SU-DHL-6 (cell line): ENCODE results near the gene NEK11.

ENCODE experiments used
- H2AFZ ChIP-seq: fragments of 200-600 bp; sonication (generic); 2 replicates; pipeline ENCODE4 v1.6.1; 2014; ENCODE audit warnings: low read depth, mild to moderate bottlenecking, moderate library complexity, mixed read lengths, antibody characterized with exemption, low read length; ENCODE audit not compliant: severe bottlenecking
- H3F3A ChIP-seq: fragments of 200-600 bp; shearing (Covaris generic); 2 replicates; pipeline ENCODE4 v1.6.0; 2016; ENCODE audit warnings: antibody characterized with exemption, mild to moderate bottlenecking; ENCODE audit not compliant: insufficient read depth
- H3K27ac ChIP-seq: fragments of 200-600 bp; sonication (generic); 2 replicates; pipeline ENCODE4 v1.5.1; 2016; ENCODE audit warnings: low read depth, mild to moderate bottlenecking, low read length, moderate library complexity, mixed read lengths
- H3K27me3 ChIP-seq: fragments of 200-600 bp; sonication (generic), shearing (Covaris generic); 2 replicates; pipeline ENCODE4 v1.6.0; 2014; ENCODE audit warnings: mild to moderate bottlenecking, low read length
- H3K36me3 ChIP-seq: fragments of 200-600 bp; sonication (generic); 2 replicates; pipeline ENCODE4 v1.6.1; 2014; ENCODE audit warnings: mild to moderate bottlenecking, low read length, mixed read lengths
- H3K4me2 ChIP-seq: fragments of 300-600, 200-600 bp; shearing (Covaris generic), sonication (generic); 2 replicates; pipeline ENCODE4 v1.6.0; 2014; ENCODE audit warnings: low read length, low read depth, mild to moderate bottlenecking; ENCODE audit not compliant: poor library complexity, severe bottlenecking
- H3K4me3 ChIP-seq: fragments of 200-600 bp; sonication (generic); 2 replicates; pipeline ENCODE4 v1.5.1; 2014; ENCODE audit warnings: antibody characterized with exemption, low read length, mild to moderate bottlenecking, mixed read lengths; ENCODE audit not compliant: insufficient read depth, poor library complexity, severe bottlenecking
- H3K79me2 ChIP-seq: fragments of 200-600 bp; sonication (generic); 2 replicates; pipeline ENCODE4 v1.6.1; 2014; ENCODE audit warnings: mild to moderate bottlenecking, low read length, moderate library complexity; ENCODE audit not compliant: insufficient read depth
- H3K9ac ChIP-seq: fragments of 200-600 bp; sonication (generic); 2 replicates; pipeline ENCODE4 v1.7.0; 2014; ENCODE audit warnings: mild to moderate bottlenecking, low read length
- H3K9me2 ChIP-seq: fragments of 200-600 bp; sonication (generic); replicated peaks from 2 replicates; pipeline ENCODE4 v1.6.1; 2014; ENCODE audit warnings: low read length; ENCODE audit not compliant: insufficient read depth
- H3K9me3 ChIP-seq: fragments of 200-600 bp; sonication (generic); 2 replicates; pipeline ENCODE4 v1.6.1; 2014; ENCODE audit warnings: low read length, mixed read lengths; ENCODE audit not compliant: insufficient read depth
- H4K20me1 ChIP-seq: fragments of 200-600 bp; sonication (generic); 2 replicates; pipeline ENCODE4 v1.6.1; 2014; ENCODE audit warnings: low read depth, mild to moderate bottlenecking, antibody characterized with exemption, low read length, moderate library complexity, mixed read lengths
- CTCF ChIP-seq: fragments of 200-600 bp; sonication (generic); IDR thresholded peaks from one replicate; pipeline ENCODE4 v1.5.1; 2017; ENCODE audit warnings: antibody characterized with exemption, mild to moderate bottlenecking, low read length, moderate library complexity; ENCODE audit not compliant: insufficient read depth, poor library complexity, severe bottlenecking
- EZH2phosphoT487 ChIP-seq: fragments of 200-600 bp; sonication (generic), shearing (Covaris generic); conservative IDR thresholded peaks from 2 replicates; pipeline ENCODE4 v1.6.1; 2018; ENCODE audit warnings: mild to moderate bottlenecking, antibody characterized with exemption, low read length, moderate library complexity, mixed read lengths

Gene NEK11

DNA sequence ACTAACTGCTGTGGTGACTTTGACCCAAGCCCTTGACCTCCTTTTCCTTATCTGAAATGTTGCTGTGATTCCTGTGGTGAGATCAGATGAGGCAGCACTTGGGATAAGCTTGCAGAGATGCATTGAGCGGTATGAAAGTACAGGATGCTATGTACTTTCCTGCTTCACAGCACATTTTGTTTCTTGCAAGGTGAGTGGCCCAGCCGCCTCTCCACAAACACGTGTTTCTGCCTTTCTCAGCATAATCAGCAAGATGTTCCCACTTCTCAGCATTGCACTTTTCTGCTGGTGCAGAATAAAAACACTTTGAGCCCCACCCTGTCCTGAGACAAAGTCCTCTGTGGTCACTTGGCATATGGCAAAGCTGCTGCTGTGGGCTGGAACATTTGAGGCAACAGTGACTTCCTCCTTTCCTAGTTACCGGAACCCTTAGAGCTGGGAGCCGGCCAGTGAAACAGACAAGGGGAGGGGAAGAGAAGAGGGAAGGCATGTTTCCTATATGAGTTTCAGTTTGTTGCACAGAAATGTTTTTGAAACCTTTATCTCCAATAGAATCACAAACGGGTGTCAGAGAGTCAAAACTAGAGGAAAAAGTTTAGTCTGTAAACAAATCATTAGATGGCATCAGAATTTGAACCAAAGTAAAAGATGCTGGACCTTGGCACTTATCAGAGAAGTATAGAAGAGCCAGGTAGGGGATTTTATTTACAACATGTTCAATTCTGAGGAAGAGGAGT is 359.9 kb downstream of the NEK11 start:
- H3K9me2 ChIP-seq = no peaks in the 10 kb centered on the region
- no peaks in the 10 kb centered on the region for H3K79me2 ChIP-seq
- no peak overlapping the region for H2AFZ ChIP-seq
- no peaks in the 10 kb centered on the region for H3K9me3 ChIP-seq
- no peak overlapping the region for H3K4me2 ChIP-seq
- TF ChIP-seq EZH2phosphoT487 = no peak
- TF ChIP-seq CTCF = no peak
- no peaks in the 10 kb centered on the region for H3F3A ChIP-seq
- no peaks in the 10 kb centered on the region; the same call in 1 of the 2 replicates for H3K27me3 ChIP-seq
- H3K9ac ChIP-seq = no peak overlapping the region
- no peak overlapping the region for H3K27ac ChIP-seq
- no peak overlapping the region for H3K4me3 ChIP-seq
- no peaks in the 10 kb centered on the region for H3K36me3 ChIP-seq
- no peaks in the 10 kb centered on the region for H4K20me1 ChIP-seq

- Histone ChIP-seq H3K4me2 (no peak overlapping the region), H3K27me3 (no peaks in the 10 kb centered on the region; the same call in 1 of the 2 replicates), H3K27ac (no peak overlapping the region), H3K9ac (no peak overlapping the region), H3K79me2 (no peaks in the 10 kb centered on the region), H3K4me3 (no peak overlapping the region), H2AFZ (no peak overlapping the region), H3K9me2 (no peaks in the 10 kb centered on the region), H4K20me1 (no peaks in the 10 kb centered on the region), H3K36me3 (no peaks in the 10 kb centered on the region), H3K9me3 (no peaks in the 10 kb centered on the region), H3F3A (no peaks in the 10 kb centered on the region)
- TF ChIP-seq EZH2phosphoT487 (no peak), CTCF (no peak)
These were observed 361.3 kb downstream of the NEK11 start for GRCh38 chr3:131387796-131388489.

GRCh38 chr3:131388490-131388799 is 361.8 kb downstream of the NEK11 start:
- H3K9me3 ChIP-seq = no peaks in the 10 kb centered on the region
- H3K9me2 ChIP-seq = no peaks in the 10 kb centered on the region
- no peak overlapping the region for H3K4me2 ChIP-seq
- no peak overlapping the region for H2AFZ ChIP-seq
- H3F3A ChIP-seq = no peaks in the 10 kb centered on the region
- H3K27ac ChIP-seq = no peak overlapping the region
- no peak overlapping the region for H3K9ac ChIP-seq
- no peak for TF ChIP-seq EZH2phosphoT487
- no peak for TF ChIP-seq CTCF
- no peaks in the 10 kb centered on the region for H3K79me2 ChIP-seq
- no peaks in the 10 kb centered on the region for H4K20me1 ChIP-seq
- H3K4me3 ChIP-seq = no peak overlapping the region
- H3K36me3 ChIP-seq = no peaks in the 10 kb centered on the region
- H3K27me3 ChIP-seq = no peaks in the 10 kb centered on the region; the same call in 1 of the 2 replicates
